CD4-positive, alpha-beta T cell treated with Interferon gamma for 1 hour (primary cell): ENCODE data around the gene SPINK5.
"Not testable (repeated sequence)": the region's sequence is repeated elsewhere in the genome, so short reads cannot be mapped to it uniquely, and the experiment has no call there.

Source experiments
- DNase-seq: peaks from one replicate; pipeline ENCODE4 v3.0.0-alpha.2; 2020

The SPINK5 gene, protein sequence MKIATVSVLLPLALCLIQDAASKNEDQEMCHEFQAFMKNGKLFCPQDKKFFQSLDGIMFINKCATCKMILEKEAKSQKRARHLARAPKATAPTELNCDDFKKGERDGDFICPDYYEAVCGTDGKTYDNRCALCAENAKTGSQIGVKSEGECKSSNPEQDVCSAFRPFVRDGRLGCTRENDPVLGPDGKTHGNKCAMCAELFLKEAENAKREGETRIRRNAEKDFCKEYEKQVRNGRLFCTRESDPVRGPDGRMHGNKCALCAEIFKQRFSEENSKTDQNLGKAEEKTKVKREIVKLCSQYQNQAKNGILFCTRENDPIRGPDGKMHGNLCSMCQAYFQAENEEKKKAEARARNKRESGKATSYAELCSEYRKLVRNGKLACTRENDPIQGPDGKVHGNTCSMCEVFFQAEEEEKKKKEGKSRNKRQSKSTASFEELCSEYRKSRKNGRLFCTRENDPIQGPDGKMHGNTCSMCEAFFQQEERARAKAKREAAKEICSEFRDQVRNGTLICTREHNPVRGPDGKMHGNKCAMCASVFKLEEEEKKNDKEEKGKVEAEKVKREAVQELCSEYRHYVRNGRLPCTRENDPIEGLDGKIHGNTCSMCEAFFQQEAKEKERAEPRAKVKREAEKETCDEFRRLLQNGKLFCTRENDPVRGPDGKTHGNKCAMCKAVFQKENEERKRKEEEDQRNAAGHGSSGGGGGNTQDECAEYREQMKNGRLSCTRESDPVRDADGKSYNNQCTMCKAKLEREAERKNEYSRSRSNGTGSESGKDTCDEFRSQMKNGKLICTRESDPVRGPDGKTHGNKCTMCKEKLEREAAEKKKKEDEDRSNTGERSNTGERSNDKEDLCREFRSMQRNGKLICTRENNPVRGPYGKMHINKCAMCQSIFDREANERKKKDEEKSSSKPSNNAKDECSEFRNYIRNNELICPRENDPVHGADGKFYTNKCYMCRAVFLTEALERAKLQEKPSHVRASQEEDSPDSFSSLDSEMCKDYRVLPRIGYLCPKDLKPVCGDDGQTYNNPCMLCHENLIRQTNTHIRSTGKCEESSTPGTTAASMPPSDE

GRCh38 chr5:148063861-148064260, at the start of gene SPINK5:
SPINK5 (plus strand) TSS chr5:148063980; CDS start chr5:148064045, 65 bp downstream.
- DNase-seq = no peak

- DNase-seq = no peak
These were observed 49.5 kb upstream of the SPINK5 start for GRCh38 chr5:148014276-148014675.

- DNase-seq = no peak
These were observed 43.4 kb upstream of the SPINK5 start for GRCh38 chr5:148020257-148020988.

DNA sequence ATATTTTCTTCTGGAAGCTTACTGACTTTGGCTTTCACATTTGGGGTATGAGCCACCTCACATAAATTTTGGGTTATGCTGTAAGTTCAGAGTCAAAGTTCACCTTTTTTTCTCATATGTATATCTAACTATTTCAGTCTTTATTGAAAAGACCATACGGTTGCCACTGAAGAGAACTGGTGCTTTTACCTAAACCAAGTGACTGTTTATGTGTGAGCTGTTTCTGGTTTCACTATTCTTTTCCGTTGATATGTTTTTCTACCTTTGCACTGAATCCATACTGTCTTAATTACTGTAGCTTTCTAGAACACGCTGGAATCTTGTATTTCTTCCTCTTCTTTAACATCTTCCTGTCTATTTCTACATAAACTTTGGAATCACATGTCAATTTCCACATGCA, 36.3 kb upstream of the SPINK5 start:
- no peak for DNase-seq

DNA sequence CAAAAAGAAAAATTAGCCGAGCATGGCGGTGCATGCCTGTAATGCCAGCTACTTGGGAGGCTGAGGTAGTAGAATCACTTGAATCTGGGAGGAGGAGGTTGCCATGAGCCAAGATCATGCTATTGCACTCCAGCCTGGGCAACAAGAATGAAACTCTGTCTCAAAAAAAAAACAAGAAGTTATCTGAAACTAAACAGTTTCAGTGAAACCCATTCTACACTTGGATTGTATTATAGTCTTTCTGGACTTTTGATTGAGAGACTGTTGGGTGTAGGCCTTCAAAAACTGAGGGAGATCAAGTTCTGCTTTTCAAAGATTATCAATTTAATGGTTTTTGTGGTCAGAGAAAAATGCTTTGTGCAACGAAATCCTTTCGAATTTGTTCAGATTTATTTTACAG, 34.6 kb upstream of the SPINK5 start:
- no peak for DNase-seq

DNA sequence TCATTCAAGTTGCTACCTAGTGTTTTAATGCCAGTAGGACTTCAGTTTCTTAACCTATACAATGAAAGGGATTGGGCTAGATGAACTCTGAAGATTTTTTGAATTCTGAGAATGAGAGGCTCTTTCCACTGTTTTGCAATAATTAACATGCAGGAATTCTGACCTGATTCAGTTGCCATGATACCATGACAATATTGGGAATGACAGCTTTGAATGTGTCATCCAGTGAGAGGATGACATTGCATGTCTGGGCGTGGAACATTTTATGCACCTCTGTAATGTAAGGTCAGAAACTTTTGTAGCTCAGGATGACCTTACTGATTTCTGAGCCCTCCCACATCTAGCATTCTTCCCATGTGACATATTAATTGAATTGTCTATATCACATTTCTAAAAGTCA, 30.6 kb upstream of the SPINK5 start:
- no peak for DNase-seq

- no peak for DNase-seq
These were observed 28.1 kb upstream of the SPINK5 start for GRCh38 chr5:148035676-148036075.

GRCh38 chr5:148042881-148043280, 20.9 kb upstream of the SPINK5 start:
- no peak for DNase-seq

- DNase-seq = no peak
These were observed 20.1 kb upstream of the SPINK5 start for GRCh38 chr5:148043705-148044104.

DNA sequence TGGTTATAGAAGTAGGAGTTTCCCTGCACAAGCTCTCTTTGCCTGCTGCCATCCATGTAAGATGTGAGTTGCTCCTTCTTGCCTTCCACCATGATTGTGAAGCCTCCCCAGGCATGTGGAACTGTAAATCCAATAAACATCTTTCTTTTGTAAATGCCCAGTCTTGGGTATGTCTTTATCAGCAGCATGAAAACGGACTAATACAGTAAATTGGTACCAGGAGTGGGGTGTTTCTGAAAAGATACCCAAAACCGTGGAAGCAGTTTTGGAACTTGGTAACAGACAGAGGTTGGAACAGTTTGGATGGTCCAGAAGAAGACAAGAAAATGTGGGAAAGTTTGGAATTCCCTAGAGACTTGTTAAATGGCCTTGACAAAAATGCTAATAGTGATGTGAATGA, 8.6 kb upstream of the SPINK5 start:
- not testable (repeated sequence) for DNase-seq

DNA sequence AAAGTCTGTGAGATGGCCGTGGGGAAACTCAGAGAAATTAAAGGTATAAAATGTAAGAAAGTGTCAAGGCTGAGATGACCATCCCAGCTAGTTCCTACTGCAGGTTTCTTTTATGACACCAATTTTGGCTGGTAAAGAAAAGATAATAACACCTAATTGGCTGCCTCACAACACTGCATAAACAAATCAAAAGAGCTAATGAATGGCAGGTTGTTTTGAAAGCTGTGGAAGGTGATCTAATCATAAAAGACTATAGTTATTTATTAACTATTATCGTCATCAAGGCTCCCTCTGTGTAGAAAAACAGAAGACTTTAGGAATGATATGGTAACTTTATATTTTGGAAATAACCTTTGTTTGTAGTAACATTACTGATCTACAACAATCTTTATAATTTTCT, 3.5 kb upstream of the SPINK5 start:
- DNase-seq = no peak

- no peak for DNase-seq
These were observed 2.9 kb upstream of the SPINK5 start for GRCh38 chr5:148060881-148061280.

- DNase-seq = no peak
These were observed 6.8 kb downstream of the SPINK5 start for GRCh38 chr5:148070621-148071020.

DNA sequence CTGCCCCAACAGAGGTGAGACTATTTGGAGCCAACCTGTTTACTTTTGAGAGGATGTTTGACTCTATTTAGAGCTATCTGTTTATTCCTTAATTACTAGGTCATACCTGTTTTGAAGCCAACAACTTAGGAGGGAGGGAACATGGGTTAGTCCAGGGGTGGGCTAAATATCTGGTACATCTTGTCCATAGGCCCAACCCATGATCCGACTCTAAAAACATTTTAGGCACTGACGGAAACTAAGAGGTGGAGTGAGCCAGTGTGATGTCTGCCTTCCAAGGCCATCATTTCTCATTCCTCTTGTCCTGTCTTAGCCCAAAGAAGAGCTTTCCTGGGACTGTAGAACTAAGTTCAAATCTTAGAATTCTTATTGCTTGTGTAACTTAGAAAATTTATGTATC, 8.4 kb downstream of the SPINK5 start:
- DNase-seq = no peak

GRCh38 chr5:148075529-148075928, 11.7 kb downstream of the SPINK5 start:
- no peak for DNase-seq

- DNase-seq = no peak
These were observed 19.4 kb downstream of the SPINK5 start for GRCh38 chr5:148083203-148083602.

DNA sequence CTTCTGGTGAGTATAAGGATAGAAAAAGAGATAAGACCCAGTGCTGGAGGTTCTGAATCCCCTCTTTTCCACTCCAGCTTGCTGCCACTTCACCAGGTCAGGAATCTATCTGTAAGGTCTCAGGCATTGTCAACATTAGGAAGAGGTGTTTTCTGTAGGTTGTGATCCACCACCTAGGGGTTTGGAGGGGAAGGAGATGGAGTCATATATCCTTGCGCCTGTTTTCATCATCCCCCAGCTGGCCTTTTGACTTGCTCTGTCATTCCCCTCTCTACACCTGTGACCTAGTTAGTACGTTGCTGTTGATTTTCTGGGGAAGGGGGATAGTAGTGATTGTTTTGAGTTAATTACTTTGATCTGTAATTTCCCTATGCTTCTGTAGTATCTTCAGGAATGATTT, 20.5 kb downstream of the SPINK5 start:
- no peak for DNase-seq

DNA sequence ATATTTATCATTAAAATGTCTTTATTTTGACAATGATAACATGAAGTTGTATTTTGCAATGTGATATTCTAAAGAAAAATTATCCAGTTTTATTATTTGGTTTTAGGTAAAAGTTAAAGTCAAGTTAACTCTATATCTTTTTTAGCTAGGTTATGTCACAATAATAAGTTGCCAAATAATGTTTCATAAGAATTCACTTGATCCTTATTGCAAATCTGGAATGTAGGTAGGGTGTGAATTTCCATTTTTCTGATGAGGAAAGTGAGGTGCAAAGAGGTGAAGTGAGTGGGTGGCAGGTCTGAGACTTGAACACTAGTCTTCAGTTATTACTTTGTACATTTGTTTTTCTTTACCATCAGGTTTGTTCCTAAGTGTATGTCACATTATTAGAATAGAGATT, 21.5 kb downstream of the SPINK5 start:
- no peak for DNase-seq

- no peak for DNase-seq
These were observed 22.4 kb downstream of the SPINK5 start for GRCh38 chr5:148085977-148086705.

DNA sequence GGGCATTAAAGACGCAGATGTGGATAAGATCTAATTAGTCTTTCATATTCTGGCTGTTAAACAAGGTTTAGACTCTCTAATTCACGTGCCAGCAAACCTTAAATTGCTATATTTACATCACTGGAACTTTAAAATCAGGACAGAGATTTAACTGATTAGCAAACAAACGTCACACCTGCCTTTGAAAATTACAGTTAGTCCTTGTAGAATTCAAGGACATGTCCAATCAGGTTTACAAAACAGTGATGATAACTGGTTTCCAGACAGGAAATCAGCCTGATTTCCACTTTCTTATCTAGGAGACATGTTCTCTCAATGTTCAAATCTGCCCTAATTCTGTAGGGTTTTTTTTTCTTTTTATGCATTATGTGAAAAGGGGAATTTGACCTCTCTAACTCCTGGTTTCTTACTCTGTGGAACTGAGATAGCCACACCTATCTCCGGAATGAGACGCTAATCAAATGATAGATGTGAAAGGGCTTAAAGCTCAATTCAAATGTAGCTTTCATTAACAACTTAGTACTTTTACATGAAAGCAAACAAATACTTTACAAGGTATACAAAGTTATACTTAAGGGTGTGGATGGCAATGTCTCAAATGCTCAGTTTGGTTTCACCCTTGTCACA, 26.5 kb downstream of the SPINK5 start:
- no peak for DNase-seq

GRCh38 chr5:148090773-148091250, 27.0 kb downstream of the SPINK5 start:
- no peak for DNase-seq
